Immature natural killer cell (primary cell): Measurements from ENCODE around the gene GPATCH4. TPM values are rescaled to one million over a fixed set of nuclear protein-coding genes. Genes with fewer than 3 reads are reported as not detected.
"Not testable (repeated sequence)": the region's sequence is repeated elsewhere in the genome, so short reads cannot be mapped to it uniquely, and the experiment has no call there.

Experiments
- DNase-seq, 3 donors: peaks; one replicate each; pipeline ENCODE4 v3.0.0; 2022; ENCODE audit warnings: mixed read lengths in 1 of 3
- H3K27ac Mint-ChIP-seq, 6 donors: one replicate each; pipeline ENCODE4 v1.8.0; 2020; ENCODE audit warnings: mixed read lengths in 6 of 6, mild to moderate bottlenecking in 5 of 6, inconsistent platforms in 4 of 6, moderate library complexity in 3 of 6
- H3K27me3 Mint-ChIP-seq, 3 donors: one replicate each; pipeline ENCODE4 v1.8.0; 2020 to 2021; ENCODE audit warnings: low read depth in 3 of 3, mild to moderate bottlenecking in 3 of 3, mixed read lengths in 3 of 3, moderate library complexity in 3 of 3, inconsistent platforms in 1 of 3
- H3K36me3 Mint-ChIP-seq, 3 donors: one replicate each; pipeline ENCODE4 v1.8.0; 2020; ENCODE audit warnings: mixed read lengths in 3 of 3, inconsistent platforms in 2 of 3, mild to moderate bottlenecking in 2 of 3
- H3K4me1 Mint-ChIP-seq, 2 donors: one replicate each; pipeline ENCODE4 v1.8.0; 2020; ENCODE audit warnings: inconsistent platforms in 2 of 2, mild to moderate bottlenecking in 2 of 2, mixed read lengths in 2 of 2, moderate library complexity in 1 of 2
- H3K4me3 Mint-ChIP-seq, 5 donors: one replicate each; pipeline ENCODE4 v1.8.0; 2020; ENCODE audit warnings: mild to moderate bottlenecking in 5 of 5, mixed read lengths in 5 of 5, inconsistent platforms in 3 of 5, moderate library complexity in 3 of 5
- H3K9me3 Mint-ChIP-seq, 6 donors: one replicate each; pipeline ENCODE4 v1.8.0; 2020; ENCODE audit warnings: mild to moderate bottlenecking in 6 of 6, mixed read lengths in 6 of 6, inconsistent platforms in 4 of 6, moderate library complexity in 3 of 6
- polyA plus RNA-seq, 3 donors: library from polyadenylated mRNA; unstranded; fragments of 300-500 nt; fragmentation: Illumina TruSeq; gene quantifications; one replicate each; pipeline ENCODE4 v1.2.3, GENCODE V29; 2021

The GPATCH4 gene
- polyA plus RNA-seq, 3 donors from 2014 or later, result 7.7 to 42.2 (median 15.9) TPM

- no peak for DNase-seq
- Mint-ChIP-seq H3K4me1 (peaks cover 15 to 25% of the 10 kb centered on the region in 2 donors), H3K9me3 (no peaks in the 10 kb centered on the region), H3K27me3 (peaks cover 18 to 39% (median 38%) of the 10 kb centered on the region in 3 donors), H3K27ac (no peak overlapping the region), H3K36me3 (no peaks in the 10 kb centered on the region), H3K4me3 (peak overlapping the region; percentile 38 to 59 (median 48))
Observed at GRCh38 chr1:156640842-156641706, 39.8 kb upstream of the GPATCH4 start.

- peaks cover 14 to 31% (median 28%) of the 10 kb centered on the region in 3 donors for H3K27me3 Mint-ChIP-seq
- no peaks in the 10 kb centered on the region for H3K9me3 Mint-ChIP-seq
- no peak overlapping the region for H3K27ac Mint-ChIP-seq
- H3K36me3 Mint-ChIP-seq, result no peaks in the 10 kb centered on the region
- H3K4me3 Mint-ChIP-seq, result no peak overlapping the region
- DNase-seq, result no peak
- peaks cover 15 to 25% of the 10 kb centered on the region in 2 donors for H3K4me1 Mint-ChIP-seq
Observed at GRCh38 chr1:156639601-156640101, 38.4 kb upstream of the GPATCH4 start.

GRCh38 chr1:156638189-156638985, 37.1 kb upstream of the GPATCH4 start:
- Mint-ChIP-seq H3K4me3 (no peak overlapping the region), H3K36me3 (no peaks in the 10 kb centered on the region), H3K9me3 (no peaks in the 10 kb centered on the region), H3K27ac (no peak overlapping the region), H3K27me3 (peaks cover 20 to 30% (median 27%) of the 10 kb centered on the region in 3 donors), H3K4me1 (peaks cover 11 to 18% of the 10 kb centered on the region in 2 donors)
- no peak for DNase-seq

- no peak for DNase-seq
- peaks cover 9 to 19% (median 11%) of the 10 kb centered on the region in 3 donors for H3K27me3 Mint-ChIP-seq
- H3K4me1 Mint-ChIP-seq, result no peaks in the 10 kb centered on the region
- H3K4me3 Mint-ChIP-seq, result no peak overlapping the region
- H3K36me3 Mint-ChIP-seq, result peaks cover 0 to 4% (median 0%) of the 10 kb centered on the region in 3 donors
- H3K9me3 Mint-ChIP-seq, result peaks cover 0 to 2% (median 0%) of the 10 kb centered on the region in 6 donors
- no peak overlapping the region for H3K27ac Mint-ChIP-seq
Observed at GRCh38 chr1:156632355-156632754, 31.1 kb upstream of the GPATCH4 start.

DNA sequence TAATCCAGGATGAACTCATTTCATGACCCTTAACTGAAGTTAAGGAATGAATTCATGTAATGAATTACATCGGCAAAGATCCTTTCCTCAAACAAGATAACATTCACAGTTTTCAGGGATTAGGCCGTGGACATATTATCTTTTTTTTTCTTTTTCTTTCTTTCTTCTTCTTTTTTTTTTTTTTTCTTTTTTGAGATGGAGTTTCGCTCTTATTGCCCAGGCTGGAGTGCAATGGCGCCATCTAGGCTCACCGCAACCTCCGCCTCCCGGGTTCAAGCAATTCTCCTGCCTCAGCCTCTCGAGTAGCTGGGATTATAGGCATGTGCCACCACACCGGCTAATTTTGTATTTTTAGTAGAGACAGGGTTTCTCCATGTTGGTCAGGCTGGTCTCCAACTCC, 29.9 kb upstream of the GPATCH4 start:
- H3K27ac Mint-ChIP-seq, H3K4me3 Mint-ChIP-seq, H3K4me1 Mint-ChIP-seq, DNase-seq, H3K36me3 Mint-ChIP-seq, H3K9me3 Mint-ChIP-seq: not testable (repeated sequence)
- peaks cover 7 to 20% (median 9%) of the 10 kb centered on the region in 3 donors for H3K27me3 Mint-ChIP-seq

GRCh38 chr1:156629823-156630449, 28.7 kb upstream of the GPATCH4 start:
- Mint-ChIP-seq H3K36me3 (peaks cover 0 to 4% (median 0%) of the 10 kb centered on the region in 3 donors), H3K9me3 (peaks cover 0 to 4% (median 0%) of the 10 kb centered on the region in 6 donors), H3K27ac (no peak overlapping the region), H3K27me3 (peaks cover 13 to 25% (median 15%) of the 10 kb centered on the region in 3 donors), H3K4me3 (no peak overlapping the region), H3K4me1 (peaks cover 7 to 9% of the 10 kb centered on the region in 2 donors)
- DNase-seq, result no peak

DNA sequence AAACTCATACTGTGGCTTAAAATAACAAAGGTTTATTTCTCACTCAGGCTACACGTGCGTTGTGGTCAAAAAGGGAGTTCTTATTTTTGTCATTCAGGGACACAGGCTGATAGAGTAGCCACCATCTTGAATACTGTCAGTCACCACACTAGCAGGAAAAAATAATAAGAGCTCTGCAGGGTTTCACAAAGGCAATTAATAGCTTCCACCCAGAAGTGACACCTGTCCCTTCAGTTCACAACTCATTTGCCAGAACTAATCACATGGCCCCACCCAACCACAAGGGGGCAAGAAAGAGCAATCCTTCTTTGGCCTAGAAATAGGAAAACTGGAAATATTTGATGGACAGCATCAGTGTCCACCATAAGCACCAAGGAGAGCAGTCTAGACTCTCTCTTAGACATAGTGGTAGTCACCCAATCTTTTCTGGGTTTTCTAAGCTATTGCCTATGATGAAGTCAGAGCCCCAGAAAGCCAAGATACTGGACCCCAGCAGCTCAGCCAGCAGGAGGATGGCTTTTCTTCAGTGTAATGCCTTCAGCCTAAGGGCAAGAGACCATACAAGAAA, 26.1 kb upstream of the GPATCH4 start:
- H3K4me1 Mint-ChIP-seq, result peaks cover 9% of the 10 kb centered on the region in 2 donors
- H3K4me3 Mint-ChIP-seq, result no peak overlapping the region

DNA sequence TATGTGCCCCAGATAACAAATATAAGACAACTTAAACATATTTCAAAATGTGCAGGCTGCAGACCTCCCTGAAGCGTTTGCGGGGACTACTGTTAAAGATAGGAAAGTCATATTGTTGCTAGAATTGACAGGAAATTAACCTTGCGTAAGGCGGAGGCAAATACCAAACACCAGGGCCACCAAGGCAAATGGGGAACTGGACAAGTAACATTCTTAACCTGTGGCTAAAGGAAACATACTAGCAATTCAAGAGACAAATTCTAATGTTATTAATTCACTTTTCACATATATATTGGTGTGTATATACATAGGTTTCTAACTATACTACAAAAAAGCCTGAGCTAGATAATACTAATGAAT, 24.8 kb upstream of the GPATCH4 start:
- Mint-ChIP-seq H3K9me3 (peaks cover 0 to 4% (median 0%) of the 10 kb centered on the region in 6 donors), H3K4me1 (peaks cover 9% of the 10 kb centered on the region in 2 donors), H3K36me3 (peaks cover 0 to 4% (median 0%) of the 10 kb centered on the region in 3 donors), H3K4me3 (peak overlapping the region; percentile 73 to 83 (median 81)), H3K27me3 (peaks cover 12 to 29% (median 20%) of the 10 kb centered on the region in 3 donors), H3K27ac (no peak overlapping the region)
- no peak for DNase-seq

More for the DNA sequence above, 26.1 kb upstream of the GPATCH4 start:
- Mint-ChIP-seq H3K27me3 (peaks cover 12 to 30% (median 21%) of the 10 kb centered on the region in 3 donors), H3K36me3 (peaks cover 0 to 4% (median 0%) of the 10 kb centered on the region in 3 donors), H3K9me3 (peaks cover 0 to 4% (median 0%) of the 10 kb centered on the region in 6 donors), H3K27ac (no peak overlapping the region)
- peak in 1 of 3 donors; percentile 30 for DNase-seq

DNA sequence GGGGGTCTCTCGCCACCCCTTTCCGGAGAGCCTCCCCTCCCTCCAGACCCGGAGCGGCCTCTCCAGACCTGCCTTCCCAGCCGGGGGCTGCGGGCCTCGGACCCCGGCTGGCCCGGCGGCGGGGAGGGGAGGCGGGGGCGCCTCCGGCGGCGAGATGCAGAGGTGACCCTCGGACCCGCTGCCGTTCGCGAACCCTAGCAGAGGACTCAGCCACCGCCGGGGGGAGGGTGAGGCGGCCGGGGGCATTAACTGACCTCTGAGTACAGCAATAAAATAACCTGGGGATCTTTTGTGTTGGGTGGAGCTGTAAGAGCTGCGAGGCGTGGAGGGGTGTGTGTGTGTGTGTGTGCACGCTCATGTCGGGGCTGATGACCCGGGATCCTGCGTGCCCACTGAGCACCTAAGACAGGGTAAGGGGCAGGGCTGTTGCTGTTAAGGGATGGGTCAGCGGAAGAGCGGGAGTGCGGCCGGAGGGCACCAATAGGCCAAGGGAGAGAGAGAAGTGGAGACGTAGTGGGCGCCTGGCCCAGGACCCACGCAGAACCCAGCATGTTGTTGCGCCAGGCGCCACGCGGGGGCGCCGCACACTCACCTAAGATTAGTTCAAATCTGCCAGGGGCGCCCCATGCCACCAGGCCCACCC, 24.3 kb upstream of the GPATCH4 start:
- H3K4me3 Mint-ChIP-seq, result peak overlapping the region; percentile 73 to 83 (median 81)
- peak; percentile 42 to 52 (median 49) for DNase-seq
- peaks cover 0 to 4% (median 0%) of the 10 kb centered on the region in 6 donors for H3K9me3 Mint-ChIP-seq
- H3K27me3 Mint-ChIP-seq, result peaks cover 12 to 31% (median 20%) of the 10 kb centered on the region in 3 donors
- peaks cover 0 to under 1% (median 0%) of the 10 kb centered on the region in 3 donors for H3K36me3 Mint-ChIP-seq
- peaks cover 9% of the 10 kb centered on the region in 2 donors for H3K4me1 Mint-ChIP-seq
- peak overlapping the region in 1 of 6 donors; percentile 55 for H3K27ac Mint-ChIP-seq

DNA sequence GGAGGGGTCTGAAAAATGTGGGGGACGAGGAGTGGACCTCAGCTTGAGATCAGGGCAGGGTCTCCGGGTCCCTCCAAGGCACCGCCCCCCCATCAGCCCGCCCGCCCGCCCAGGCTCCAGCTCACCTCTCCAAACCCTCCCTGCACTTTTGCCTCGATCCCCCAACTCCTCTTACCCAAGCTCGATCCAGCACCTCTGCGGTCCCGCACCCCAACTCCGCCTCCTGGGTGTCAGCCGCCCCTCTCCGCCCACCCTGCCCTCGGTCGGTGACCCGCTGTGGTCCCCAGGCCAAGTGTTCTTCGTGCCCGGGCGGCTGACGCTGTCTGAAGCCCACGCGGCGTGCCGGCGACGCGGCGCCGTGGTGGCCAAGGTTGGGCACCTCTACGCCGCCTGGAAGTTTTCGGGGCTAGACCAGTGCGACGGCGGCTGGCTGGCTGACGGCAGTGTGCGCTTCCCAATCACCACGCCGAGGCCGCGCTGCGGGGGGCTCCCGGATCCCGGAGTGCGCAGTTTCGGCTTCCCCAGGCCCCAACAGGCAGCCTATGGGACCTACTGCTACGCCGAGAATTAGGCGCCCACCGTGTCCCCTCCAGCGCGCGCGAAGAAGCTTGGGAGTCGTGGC, 23.6 kb upstream of the GPATCH4 start:
- Mint-ChIP-seq H3K27me3 (peaks cover 12 to 31% (median 24%) of the 10 kb centered on the region in 3 donors), H3K27ac (no peak overlapping the region), H3K4me1 (peaks cover 9% of the 10 kb centered on the region in 2 donors), H3K9me3 (peaks cover 0 to 2% (median 0%) of the 10 kb centered on the region in 6 donors), H3K4me3 (peak overlapping the region in 3 of 5 donors; percentile 10 to 62 (median 25)), H3K36me3 (no peaks in the 10 kb centered on the region)
- no peak for DNase-seq

DNA sequence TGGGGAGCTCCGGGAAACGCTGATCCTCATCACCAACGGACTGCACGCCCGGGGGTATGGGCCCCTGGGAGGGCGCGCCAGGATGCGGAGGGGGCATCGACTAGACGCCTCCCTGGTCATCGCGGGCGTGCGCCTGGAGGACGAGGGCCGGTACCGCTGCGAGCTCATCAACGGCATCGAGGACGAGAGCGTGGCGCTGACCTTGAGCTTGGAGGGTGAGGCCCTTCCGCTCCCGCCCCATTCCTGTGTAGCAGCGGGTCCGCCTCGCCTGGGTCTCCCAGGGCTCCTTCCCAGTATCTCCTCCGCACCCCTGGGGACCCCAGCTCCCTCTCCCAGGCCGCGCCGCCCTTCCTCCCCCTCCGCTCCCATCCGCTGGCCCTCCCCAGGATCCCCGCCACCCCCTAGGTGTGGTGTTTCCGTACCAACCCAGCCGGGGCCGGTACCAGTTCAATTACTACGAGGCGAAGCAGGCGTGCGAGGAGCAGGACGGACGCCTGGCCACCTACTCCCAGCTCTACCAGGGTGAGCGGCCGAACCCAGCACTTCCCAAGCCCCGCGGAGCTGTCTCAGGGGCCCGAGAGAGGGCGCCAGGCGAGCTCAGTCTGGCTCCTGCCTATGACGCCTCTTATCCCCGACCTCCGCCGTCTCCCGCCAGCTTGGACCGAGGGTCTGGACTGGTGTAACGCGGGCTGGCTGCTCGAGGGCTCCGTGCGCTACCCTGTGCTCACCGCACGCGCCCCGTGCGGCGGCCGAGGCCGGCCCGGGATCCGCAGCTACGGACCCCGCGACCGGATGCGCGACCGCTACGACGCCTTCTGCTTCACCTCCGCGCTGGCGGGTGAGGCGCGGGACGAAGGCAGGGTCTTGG, 22.9 kb upstream of the GPATCH4 start:
- Mint-ChIP-seq H3K4me1 (peaks cover 9% of the 10 kb centered on the region in 2 donors), H3K27ac (no peak overlapping the region), H3K27me3 (peaks cover 12 to 34% (median 25%) of the 10 kb centered on the region in 3 donors), H3K9me3 (peaks cover 0 to 2% (median 0%) of the 10 kb centered on the region in 6 donors), H3K4me3 (peak overlapping the region in 4 of 5 donors; percentile 25 to 49 (median 40)), H3K36me3 (no peaks in the 10 kb centered on the region)
- peak in 1 of 3 donors; percentile 21 for DNase-seq
